A549 (cell line): ENCODE results near the gene TIMM44. TPM values are rescaled to one million over a fixed set of nuclear protein-coding genes. Genes with fewer than 3 reads are reported as not detected.

ENCODE experiments used
- ATAC-seq, 2 experiments: fragments of 200-7000 bp in 1 of 2; fragments of >200 bp in 1 of 2; cut with Nextera tagmentation in 1 of 2; cut with Tn5 transposase in 1 of 2; 3 replicates each; pipeline versions ENCODE4 v1.8.0 to v1.9.1; 2018 to 2020; ENCODE audit warnings: mild to moderate bottlenecking in 1 of 2, moderate library complexity in 1 of 2
- CTCF ChIA-PET: fragments of 300-600 bp; sonication (Branson Sonifier 250); formaldehyde crosslinking; extraction: SDS; loops from one replicate; lab custom pipeline; 2021; ENCODE audit warnings: antibody characterized with exemption, inconsistent platforms; lab: Yijun Ruan, JAX
- POLR2A ChIA-PET: fragments of 350-600 bp; formaldehyde crosslinking; extraction: SDS; loops from one replicate; lab custom pipeline; 2021; ENCODE audit warnings: antibody characterized with exemption, inconsistent platforms; lab: Yijun Ruan, JAX
- DNase-seq, 2 experiments: peaks; one replicate each; pipeline versions ENCODE4 v3.0.0 to v3.0.0-alpha.2; 2011 to 2016; ENCODE audit warnings: low read depth in 1 of 2, low spot score in 1 of 2
- FAIRE-seq: peaks from 2 replicates; lab custom pipeline; 2011; peaks lifted over from hg19 to GRCh38; lab: Jason Lieb, UNC
- H3K27ac ChIP-seq, 2 experiments: fragments of >200 bp; sonication (Bioruptor Twin); formaldehyde crosslinking; 3 replicates each; pipeline ENCODE4 v1.5.1; 2016 to 2017
- H3K4me1 ChIP-seq: fragments of >200 bp; sonication (Bioruptor Twin); formaldehyde crosslinking; 3 replicates; pipeline ENCODE4 v1.6.1; 2016
- H3K4me2 ChIP-seq: fragments of >200 bp; sonication (Bioruptor Twin); formaldehyde crosslinking; 3 replicates; pipeline ENCODE4 v1.6.1; 2016
- H3K4me3 ChIP-seq: fragments of >200 bp; sonication (Bioruptor Twin); formaldehyde crosslinking; 3 replicates; pipeline ENCODE4 v1.5.1; 2016
- H3K9me3 ChIP-seq: fragments of >200 bp; sonication (Bioruptor Twin); formaldehyde crosslinking; 3 replicates; pipeline ENCODE4 v1.6.1; 2016
- CBX2 ChIP-seq: fragments of 200-600 bp; sonication (generic); IDR thresholded peaks from 2 replicates; pipeline ENCODE4 v1.6.1; 2016; ENCODE audit warnings: low read depth, mild to moderate bottlenecking, borderline replicate concordance
- CBX8 ChIP-seq: fragments of 200-600 bp; sonication (generic); IDR thresholded peaks from 2 replicates; pipeline ENCODE4 v1.6.1; 2016
- EHF ChIP-seq: fragments of 250-450 bp; sonication (Bioruptor Pico); IDR thresholded peaks from 2 replicates; pipeline ENCODE4 v1.5.0; 2020; ENCODE audit warnings: mild to moderate bottlenecking
- GATA3 ChIP-seq: IDR thresholded peaks from 2 replicates; pipeline ENCODE4 v1.6.1; 2012; ENCODE audit warnings: borderline replicate concordance
- KDM1A ChIP-seq: fragments of 200-600 bp; sonication (generic); IDR thresholded peaks from 2 replicates; pipeline ENCODE4 v1.6.1; 2016; ENCODE audit warnings: low read depth, mild to moderate bottlenecking
- NFE2L2 ChIP-seq: fragments of 150-350 bp; conservative IDR thresholded peaks from 2 replicates; pipeline ENCODE4 v1.6.1; 2014; ENCODE audit warnings: low read length
- POLR2AphosphoS2 ChIP-seq: conservative IDR thresholded peaks from 2 replicates; pipeline ENCODE4 v1.6.1; 2012; ENCODE audit warnings: low read length, improper control_type of control experiment, inconsistent platforms
- RCOR1 ChIP-seq: fragments of 150-350 bp; IDR thresholded peaks from 2 replicates; pipeline ENCODE4 v1.6.1; 2014; ENCODE audit warnings: antibody characterized with exemption, low read length, low read depth
- RFX5 ChIP-seq: fragments of 450-650 bp; IDR thresholded peaks from 2 replicates; pipeline ENCODE4 v1.7.1; 2014; ENCODE audit warnings: antibody characterized with exemption, mild to moderate bottlenecking, moderate library complexity
- RNF2 ChIP-seq: fragments of 200-600 bp; sonication (generic); IDR thresholded peaks from 2 replicates; pipeline ENCODE4 v1.6.1; 2016; ENCODE audit warnings: low read depth, mild to moderate bottlenecking, antibody characterized with exemption, moderate library complexity, borderline replicate concordance
- SMC3 ChIP-seq: fragments of >200 bp; sonication (Bioruptor Twin); formaldehyde crosslinking; IDR thresholded peaks from 3 replicates; pipeline ENCODE4 v1.6.1; 2018; ENCODE audit warnings: inconsistent platforms
- TFCP2L1 ChIP-seq: fragments of 250-450 bp; sonication (Bioruptor Pico); IDR thresholded peaks from 2 replicates; pipeline ENCODE4 v1.5.0; 2021; ENCODE audit warnings: mild to moderate bottlenecking
- ZC3H11A ChIP-seq: fragments of 450-650 bp; IDR thresholded peaks from 2 replicates; pipeline ENCODE4 v1.6.1; 2014; ENCODE audit warnings: antibody characterized with exemption, mild to moderate bottlenecking
- ZFP36 ChIP-seq: fragments of 450-650 bp; IDR thresholded peaks from 2 replicates; pipeline ENCODE4 v1.6.1; 2014; ENCODE audit warnings: borderline replicate concordance; ENCODE audit not compliant: partially characterized antibody
- ZSCAN20 ChIP-seq: fragments of 250-450 bp; sonication (Bioruptor Pico); IDR thresholded peaks from 2 replicates; pipeline ENCODE4 v1.8.0; 2022; ENCODE audit warnings: mild to moderate bottlenecking, moderate library complexity
- WGBS: methylation state at CpG from one replicate; pipeline ENCODE4 v1.1.6; 2017; ENCODE audit errors: missing lambda C conversion rate; 5-methylcytosine and 5-hydroxymethylcytosine counted together
- polyA plus RNA-seq, 4 experiments: library from polyadenylated mRNA; depleted of rRNA in 3 of 4; stranded (reverse); fragments of >200 nt; fragmentation: RNase III in 1 of 4; extraction: RNeasy Plus Mini Kit Qiagen cat#74134 plus additional on column Dnase treatment in 1 of 4; gene quantifications; 2 replicates in 3 of 4; 3 replicates in 1 of 4; pipeline ENCODE4 v1.2.3, GENCODE V29; 2011 to 2017
- TF ChIP-seq, protein P1 (sequence below): IDR thresholded peaks from 2 replicates; pipeline ENCODE4 v1.6.1; 2012
- TF ChIP-seq, protein P2 (sequence below): fragments of >200 bp; sonication (Bioruptor Twin); formaldehyde crosslinking; IDR thresholded peaks from 3 replicates; pipeline ENCODE4 v1.5.1; 2016
- TF ChIP-seq, protein P3 (sequence below): fragments of >200 bp; sonication (Bioruptor Twin); formaldehyde crosslinking; IDR thresholded peaks from 2 replicates; pipeline ENCODE4 v1.6.1; 2016
- TF ChIP-seq, protein P4 (sequence below): fragments of 450-650 bp; IDR thresholded peaks from 2 replicates; pipeline ENCODE4 v1.6.1; 2014; ENCODE audit warnings: antibody characterized with exemption

TIMM44 gene
- polyA plus RNA-seq, 2 of the 4 experiments (the other 2 are of a cell fraction) = 29.7 to 53.2 TPM

DNA sequence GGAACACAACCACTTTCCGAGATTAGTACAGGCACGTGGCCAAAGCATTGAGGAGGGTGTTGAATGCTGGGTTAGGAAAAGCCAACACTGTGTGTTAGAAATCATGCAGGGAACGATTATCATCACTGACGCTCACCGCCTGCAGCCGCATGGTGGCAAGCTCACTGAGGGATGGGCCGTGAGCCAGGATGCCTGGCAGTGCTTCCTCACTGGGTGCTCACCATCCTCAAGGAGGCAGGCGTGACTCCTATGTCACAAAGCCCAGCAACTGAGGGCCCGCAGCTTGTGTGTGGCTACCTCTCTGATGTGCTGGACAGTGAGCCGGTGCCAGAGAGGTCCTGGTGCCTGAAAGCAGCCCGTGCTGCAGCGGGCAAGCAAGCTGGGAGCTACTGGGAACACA is 30.4 kb upstream of the TIMM44 start:
- Histone ChIP-seq H3K9me3 (no peaks in the 10 kb centered on the region), H3K4me1 (no peaks in the 10 kb centered on the region), H3K4me2 (no peak overlapping the region), H3K27ac (no peak overlapping the region), H3K4me3 (no peak overlapping the region)
- DNase-seq (no peak), ATAC-seq (no peak), FAIRE-seq (no peak)
- TF ChIP-seq CBX2 (no peak), TFCP2L1 (CRISPR knock-in tag) (no peak), RFX5 (no peak), ZFP36 (no peak), GATA3 (no peak), EHF (no peak), KDM1A (no peak), NFE2L2 (no peak), CBX8 (no peak), SMC3 (no peak), ZC3H11A (no peak)
- TF ChIP-seq, protein P1, sequence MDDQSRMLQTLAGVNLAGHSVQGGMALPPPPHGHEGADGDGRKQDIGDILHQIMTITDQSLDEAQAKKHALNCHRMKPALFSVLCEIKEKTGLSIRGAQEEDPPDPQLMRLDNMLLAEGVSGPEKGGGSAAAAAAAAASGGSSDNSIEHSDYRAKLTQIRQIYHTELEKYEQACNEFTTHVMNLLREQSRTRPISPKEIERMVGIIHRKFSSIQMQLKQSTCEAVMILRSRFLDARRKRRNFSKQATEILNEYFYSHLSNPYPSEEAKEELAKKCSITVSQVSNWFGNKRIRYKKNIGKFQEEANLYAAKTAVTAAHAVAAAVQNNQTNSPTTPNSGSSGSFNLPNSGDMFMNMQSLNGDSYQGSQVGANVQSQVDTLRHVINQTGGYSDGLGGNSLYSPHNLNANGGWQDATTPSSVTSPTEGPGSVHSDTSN = no peak
- TF ChIP-seq, protein P2, sequence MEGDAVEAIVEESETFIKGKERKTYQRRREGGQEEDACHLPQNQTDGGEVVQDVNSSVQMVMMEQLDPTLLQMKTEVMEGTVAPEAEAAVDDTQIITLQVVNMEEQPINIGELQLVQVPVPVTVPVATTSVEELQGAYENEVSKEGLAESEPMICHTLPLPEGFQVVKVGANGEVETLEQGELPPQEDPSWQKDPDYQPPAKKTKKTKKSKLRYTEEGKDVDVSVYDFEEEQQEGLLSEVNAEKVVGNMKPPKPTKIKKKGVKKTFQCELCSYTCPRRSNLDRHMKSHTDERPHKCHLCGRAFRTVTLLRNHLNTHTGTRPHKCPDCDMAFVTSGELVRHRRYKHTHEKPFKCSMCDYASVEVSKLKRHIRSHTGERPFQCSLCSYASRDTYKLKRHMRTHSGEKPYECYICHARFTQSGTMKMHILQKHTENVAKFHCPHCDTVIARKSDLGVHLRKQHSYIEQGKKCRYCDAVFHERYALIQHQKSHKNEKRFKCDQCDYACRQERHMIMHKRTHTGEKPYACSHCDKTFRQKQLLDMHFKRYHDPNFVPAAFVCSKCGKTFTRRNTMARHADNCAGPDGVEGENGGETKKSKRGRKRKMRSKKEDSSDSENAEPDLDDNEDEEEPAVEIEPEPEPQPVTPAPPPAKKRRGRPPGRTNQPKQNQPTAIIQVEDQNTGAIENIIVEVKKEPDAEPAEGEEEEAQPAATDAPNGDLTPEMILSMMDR = no peak
- TF ChIP-seq, protein P3, sequence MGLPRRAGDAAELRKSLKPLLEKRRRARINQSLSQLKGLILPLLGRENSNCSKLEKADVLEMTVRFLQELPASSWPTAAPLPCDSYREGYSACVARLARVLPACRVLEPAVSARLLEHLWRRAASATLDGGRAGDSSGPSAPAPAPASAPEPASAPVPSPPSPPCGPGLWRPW = no peak
- POLR2A ChIA-PET = no interaction called here
- CTCF ChIA-PET = interaction anchor here (0.6 to 1.7 kb wide), 4 partner anchors 24 to 280 kb away, joined by 3 to 6 read pairs (median 4); no protein-coding TSS in a partner anchor
- 92% methylated on average over 7 of the region's 12 CpGs for WGBS

DNA sequence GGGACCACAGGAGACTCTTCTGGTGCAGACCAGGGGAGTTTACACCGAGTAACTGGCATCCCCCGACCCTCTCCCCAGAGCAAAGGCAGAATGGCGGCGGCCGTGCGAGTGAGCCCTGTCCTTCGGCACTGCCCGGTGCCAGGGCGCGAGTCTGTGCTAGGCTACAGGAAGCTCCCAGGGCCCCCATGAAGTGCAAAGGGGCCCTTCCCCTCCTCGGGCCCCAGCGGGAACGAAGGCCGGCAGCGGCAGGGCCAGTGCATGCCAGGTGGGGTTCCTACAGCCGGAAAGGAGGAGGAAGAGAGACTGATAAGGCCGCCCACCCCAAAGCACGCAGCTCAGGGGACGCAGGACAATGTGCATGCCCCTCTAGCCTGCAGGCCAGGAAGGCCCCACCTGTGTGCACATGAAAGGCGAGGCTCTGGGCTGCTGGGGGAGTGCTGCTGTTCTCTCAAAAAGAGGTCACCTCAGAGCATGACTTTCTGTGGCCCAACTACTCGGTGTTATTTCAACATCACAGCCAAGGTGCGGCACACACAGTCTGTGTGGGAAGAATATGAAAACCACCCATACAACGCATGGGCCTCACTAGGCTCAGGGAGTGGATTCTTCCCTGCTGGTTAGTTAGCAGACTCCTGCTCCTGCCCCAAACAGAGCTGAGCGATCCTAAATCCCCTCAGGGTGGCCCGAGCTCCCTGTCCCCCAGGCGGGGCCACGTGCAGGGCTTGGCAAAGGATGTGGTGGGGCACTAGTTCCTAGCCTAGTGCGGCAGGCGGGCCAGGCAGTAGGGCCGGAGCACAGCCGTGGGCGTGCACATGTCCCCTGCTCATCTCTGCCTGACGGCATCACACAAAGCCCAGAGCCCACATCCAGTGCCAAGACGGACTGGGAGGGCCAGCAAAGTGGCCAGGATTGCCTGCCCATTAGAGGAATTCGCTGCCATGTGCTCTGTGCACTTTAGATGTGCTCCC is 28.4 kb upstream of the TIMM44 start:
- no peaks in the 10 kb centered on the region for H3K4me1 ChIP-seq
- DNase-seq = no peak
- peak in 1 of 2 experiments; percentile 27; a peak in 3 of 6 replicates for ATAC-seq
- H3K4me3 ChIP-seq = no peak overlapping the region
- no peaks in the 10 kb centered on the region for H3K9me3 ChIP-seq
- no peak overlapping the region for H3K4me2 ChIP-seq
- no peak overlapping the region for H3K27ac ChIP-seq
- POLR2A ChIA-PET = interaction anchor here (0.9 to 1.5 kb wide), 2 partner anchors 28 to 30 kb away, joined by 3 to 5 read pairs; partner anchors contain the start of gene TIMM44
- 90% methylated on average over 17 of the region's 35 CpGs for WGBS
- CTCF ChIA-PET = interaction anchor here (0.6 to 4.9 kb wide), 13 partner anchors 9 to 284 kb away, joined by 3 to 31 read pairs (median 6); partner anchors contain the start of gene TIMM44
- no peak for FAIRE-seq
- no peak for TF ChIP-seq RNF2
- TF ChIP-seq GATA3 = no peak
- TF ChIP-seq ZFP36 = no peak
- TF ChIP-seq ZSCAN20 = no peak
- no peak for TF ChIP-seq RCOR1
- TF ChIP-seq CBX8 = no peak
- TF ChIP-seq NFE2L2 = no peak
- TF ChIP-seq SMC3 = no peak
- no peak for TF ChIP-seq POLR2AphosphoS2
- TF ChIP-seq, protein P4, sequence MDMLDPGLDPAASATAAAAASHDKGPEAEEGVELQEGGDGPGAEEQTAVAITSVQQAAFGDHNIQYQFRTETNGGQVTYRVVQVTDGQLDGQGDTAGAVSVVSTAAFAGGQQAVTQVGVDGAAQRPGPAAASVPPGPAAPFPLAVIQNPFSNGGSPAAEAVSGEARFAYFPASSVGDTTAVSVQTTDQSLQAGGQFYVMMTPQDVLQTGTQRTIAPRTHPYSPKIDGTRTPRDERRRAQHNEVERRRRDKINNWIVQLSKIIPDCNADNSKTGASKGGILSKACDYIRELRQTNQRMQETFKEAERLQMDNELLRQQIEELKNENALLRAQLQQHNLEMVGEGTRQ = no peak
